Measurements from ENCODE around the gene ZNF496.

Gene ZNF496

DNA sequence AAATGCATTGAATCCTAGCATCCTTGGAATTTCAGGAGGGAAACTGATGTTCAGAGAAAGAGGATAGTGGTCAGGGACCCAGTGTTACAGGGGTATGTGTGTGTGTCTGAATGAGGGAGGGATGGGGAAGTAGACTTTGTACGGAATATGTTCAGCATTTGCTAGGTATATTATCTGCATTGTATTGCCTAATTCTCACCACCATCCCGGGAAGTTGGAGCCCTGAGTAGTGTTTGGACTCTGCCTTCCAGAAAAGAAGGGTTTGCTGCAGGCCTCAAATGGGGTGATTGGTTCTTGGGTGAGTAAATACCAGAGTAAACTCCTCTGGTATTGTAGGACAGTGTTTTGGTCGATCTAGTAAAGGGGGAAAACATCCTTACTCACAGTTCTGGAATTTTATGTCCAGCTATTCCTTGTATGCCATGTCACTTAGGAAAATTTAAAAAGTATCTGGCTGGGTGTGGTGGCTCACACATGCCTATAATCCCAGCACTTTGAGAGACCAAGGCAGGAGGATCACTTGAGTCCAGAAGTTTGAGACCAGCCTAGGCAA is 7.1 kb upstream of the ZNF496 start:
- no peak overlapping the region for H3K27ac ChIP-seq (ENCODE audit: low read length)
- no peak for DNase-seq
- no peaks in the 10 kb centered on the region for H4K20me1 ChIP-seq (ENCODE audit: insufficient read depth, low read length)
- H3K4me1 ChIP-seq (ENCODE audit: low read length): no peaks in the 10 kb centered on the region
- no peak overlapping the region for H3K4me3 ChIP-seq (ENCODE audit: low read length)
- H3K27me3 ChIP-seq (replicated peaks; ENCODE audit: insufficient read depth, low read length): no peaks in the 10 kb centered on the region
- no peak overlapping the region for H3K9ac ChIP-seq (ENCODE audit: low read length)
- H3F3A ChIP-seq (ENCODE audit: insufficient read depth, low read length): no peaks in the 10 kb centered on the region
- H3K36me3 ChIP-seq (replicated peaks; ENCODE audit: insufficient read depth, low read length): no peaks in the 10 kb centered on the region
- TF ChIP-seq EZH2 (optimal IDR thresholded peaks at IDR 0.05; ENCODE audit: low read depth, low read length) (no peak), EZH2phosphoT487 (IDR thresholded peaks at IDR 0.05; ENCODE audit: low read length) (no peak)
- TF ChIP-seq, protein P1, sequence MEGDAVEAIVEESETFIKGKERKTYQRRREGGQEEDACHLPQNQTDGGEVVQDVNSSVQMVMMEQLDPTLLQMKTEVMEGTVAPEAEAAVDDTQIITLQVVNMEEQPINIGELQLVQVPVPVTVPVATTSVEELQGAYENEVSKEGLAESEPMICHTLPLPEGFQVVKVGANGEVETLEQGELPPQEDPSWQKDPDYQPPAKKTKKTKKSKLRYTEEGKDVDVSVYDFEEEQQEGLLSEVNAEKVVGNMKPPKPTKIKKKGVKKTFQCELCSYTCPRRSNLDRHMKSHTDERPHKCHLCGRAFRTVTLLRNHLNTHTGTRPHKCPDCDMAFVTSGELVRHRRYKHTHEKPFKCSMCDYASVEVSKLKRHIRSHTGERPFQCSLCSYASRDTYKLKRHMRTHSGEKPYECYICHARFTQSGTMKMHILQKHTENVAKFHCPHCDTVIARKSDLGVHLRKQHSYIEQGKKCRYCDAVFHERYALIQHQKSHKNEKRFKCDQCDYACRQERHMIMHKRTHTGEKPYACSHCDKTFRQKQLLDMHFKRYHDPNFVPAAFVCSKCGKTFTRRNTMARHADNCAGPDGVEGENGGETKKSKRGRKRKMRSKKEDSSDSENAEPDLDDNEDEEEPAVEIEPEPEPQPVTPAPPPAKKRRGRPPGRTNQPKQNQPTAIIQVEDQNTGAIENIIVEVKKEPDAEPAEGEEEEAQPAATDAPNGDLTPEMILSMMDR (IDR thresholded peaks at IDR 0.05; ENCODE audit: low read length): no peak
- H3K4me2 ChIP-seq (ENCODE audit: low read depth, low read length): no peak overlapping the region
- H2AFZ ChIP-seq (ENCODE audit: low read length): no peak overlapping the region
- H3K79me2 ChIP-seq (ENCODE audit: low read length): no peaks in the 10 kb centered on the region
- no peaks in the 10 kb centered on the region for H3K9me2 ChIP-seq (replicated peaks; ENCODE audit: insufficient read depth, low read length)
- no peaks in the 10 kb centered on the region for H3K9me3 ChIP-seq (replicated peaks; ENCODE audit: insufficient read depth, low read length)

DNA sequence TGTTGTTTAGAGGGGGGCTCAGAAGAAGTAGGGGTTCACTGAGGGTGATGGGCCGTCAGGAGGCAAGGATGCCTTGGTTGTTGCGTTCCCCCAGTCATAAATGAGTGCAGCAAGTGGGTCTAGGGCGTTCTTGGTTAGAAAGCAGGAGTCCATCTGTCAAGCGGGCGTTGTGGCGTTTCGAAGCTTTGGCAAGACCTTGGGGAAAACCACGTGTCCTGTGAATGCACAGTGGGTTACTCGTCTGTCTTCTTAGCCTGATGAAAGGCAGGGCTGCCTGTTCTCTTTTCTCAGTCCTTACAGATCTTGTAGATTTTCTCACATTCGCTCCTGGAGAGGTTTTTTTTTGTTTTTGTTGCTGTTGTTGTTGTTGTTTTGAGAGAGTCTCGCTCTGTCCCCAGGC is 6.3 kb upstream of the ZNF496 start:
- TF ChIP-seq EZH2phosphoT487 (IDR thresholded peaks at IDR 0.05; ENCODE audit: low read length): no peak
- TF ChIP-seq, protein P1 (IDR thresholded peaks at IDR 0.05; ENCODE audit: low read length): no peak
- TF ChIP-seq EZH2 (optimal IDR thresholded peaks at IDR 0.05; ENCODE audit: low read depth, low read length): no peak
- no peaks in the 10 kb centered on the region for H4K20me1 ChIP-seq (ENCODE audit: insufficient read depth, low read length)

DNA sequence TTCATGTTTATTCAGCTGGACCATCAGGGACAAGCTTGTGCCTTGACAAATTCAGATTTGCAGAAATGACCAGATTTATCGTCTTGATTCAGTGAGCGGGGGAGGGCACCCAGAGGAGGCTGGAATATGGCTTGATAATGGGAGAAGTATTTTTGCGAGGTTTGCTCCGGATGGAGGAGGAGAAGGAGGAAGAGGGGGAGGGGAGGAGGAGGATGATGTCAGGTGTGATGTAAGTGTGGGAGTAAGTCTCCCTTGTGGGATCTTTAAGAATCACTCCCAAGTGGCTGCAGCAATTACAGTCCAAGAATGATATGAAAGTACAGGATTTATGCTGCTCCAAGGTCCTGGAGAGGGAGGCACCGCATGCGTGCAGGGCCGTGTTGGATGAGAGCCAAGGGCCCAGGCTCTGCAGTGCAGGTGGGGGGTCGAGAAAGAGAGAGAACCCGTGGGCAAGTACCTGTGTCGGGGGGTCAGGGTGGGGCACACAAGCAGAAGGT is 5.6 kb upstream of the ZNF496 start:
- no peaks in the 10 kb centered on the region for H3K4me1 ChIP-seq (ENCODE audit: low read length)
- H3K36me3 ChIP-seq (replicated peaks; ENCODE audit: insufficient read depth, low read length): no peaks in the 10 kb centered on the region
- no peaks in the 10 kb centered on the region for H3K27me3 ChIP-seq (replicated peaks; ENCODE audit: insufficient read depth, low read length)
- H3K4me3 ChIP-seq (ENCODE audit: low read length): no peak overlapping the region
- H3K9me3 ChIP-seq (replicated peaks; ENCODE audit: insufficient read depth, low read length): no peaks in the 10 kb centered on the region
- DNase-seq: no peak
- H2AFZ ChIP-seq (ENCODE audit: low read length): no peak overlapping the region
- H4K20me1 ChIP-seq (ENCODE audit: insufficient read depth, low read length): no peaks in the 10 kb centered on the region
- H3F3A ChIP-seq (ENCODE audit: insufficient read depth, low read length): no peaks in the 10 kb centered on the region
- no peaks in the 10 kb centered on the region for H3K9me2 ChIP-seq (replicated peaks; ENCODE audit: insufficient read depth, low read length)
- no peaks in the 10 kb centered on the region for H3K79me2 ChIP-seq (ENCODE audit: low read length)
- no peak overlapping the region for H3K27ac ChIP-seq (ENCODE audit: low read length)
- H3K4me2 ChIP-seq (ENCODE audit: low read depth, low read length): no peak overlapping the region
- TF ChIP-seq, protein P1 (IDR thresholded peaks at IDR 0.05; ENCODE audit: low read length): no peak
- TF ChIP-seq EZH2 (optimal IDR thresholded peaks at IDR 0.05; ENCODE audit: low read depth, low read length) (no peak), EZH2phosphoT487 (IDR thresholded peaks at IDR 0.05; ENCODE audit: low read length) (no peak)
- H3K9ac ChIP-seq (ENCODE audit: low read length): no peak overlapping the region

More for the DNA sequence above, 6.3 kb upstream of the ZNF496 start:
- Histone ChIP-seq H3K27ac (ENCODE audit: low read length) (no peak overlapping the region), H2AFZ (ENCODE audit: low read length) (no peak overlapping the region), H3K4me1 (ENCODE audit: low read length) (no peaks in the 10 kb centered on the region), H3K4me2 (ENCODE audit: low read depth, low read length) (no peak overlapping the region), H3K27me3 (replicated peaks; ENCODE audit: insufficient read depth, low read length) (no peaks in the 10 kb centered on the region), H3K4me3 (ENCODE audit: low read length) (no peak overlapping the region), H3K9me2 (replicated peaks; ENCODE audit: insufficient read depth, low read length) (no peaks in the 10 kb centered on the region), H3K36me3 (replicated peaks; ENCODE audit: insufficient read depth, low read length) (no peaks in the 10 kb centered on the region), H3K79me2 (ENCODE audit: low read length) (no peaks in the 10 kb centered on the region), H3F3A (ENCODE audit: insufficient read depth, low read length) (no peaks in the 10 kb centered on the region), H3K9ac (ENCODE audit: low read length) (no peak overlapping the region), H3K9me3 (replicated peaks; ENCODE audit: insufficient read depth, low read length) (no peaks in the 10 kb centered on the region)
- DNase-seq: no peak
